Left renal pelvis (tissue), 4 donors: ENCODE data around the gene CLCN2. TPM values are rescaled to one million over a fixed set of nuclear protein-coding genes. Genes with fewer than 3 reads are reported as not detected.

Experiments used
- DNase-seq, 4 donors: peaks; one replicate each; pipeline ENCODE4 v3.0.0-alpha.2; 2013; ENCODE audit warnings: low read depth in 4 of 4, low spot score in 3 of 4
- polyA plus RNA-seq, 4 donors: library from polyadenylated mRNA; unstranded; fragments of 120-200 nt; gene quantifications; one replicate each; pipeline ENCODE4 v1.2.1, GENCODE V29; 2013; ENCODE audit not compliant: insufficient read length in 4 of 4

The CLCN2 gene
- polyA plus RNA-seq, 4 donors: 7.9 to 15.4 (median 9.6) TPM

DNA sequence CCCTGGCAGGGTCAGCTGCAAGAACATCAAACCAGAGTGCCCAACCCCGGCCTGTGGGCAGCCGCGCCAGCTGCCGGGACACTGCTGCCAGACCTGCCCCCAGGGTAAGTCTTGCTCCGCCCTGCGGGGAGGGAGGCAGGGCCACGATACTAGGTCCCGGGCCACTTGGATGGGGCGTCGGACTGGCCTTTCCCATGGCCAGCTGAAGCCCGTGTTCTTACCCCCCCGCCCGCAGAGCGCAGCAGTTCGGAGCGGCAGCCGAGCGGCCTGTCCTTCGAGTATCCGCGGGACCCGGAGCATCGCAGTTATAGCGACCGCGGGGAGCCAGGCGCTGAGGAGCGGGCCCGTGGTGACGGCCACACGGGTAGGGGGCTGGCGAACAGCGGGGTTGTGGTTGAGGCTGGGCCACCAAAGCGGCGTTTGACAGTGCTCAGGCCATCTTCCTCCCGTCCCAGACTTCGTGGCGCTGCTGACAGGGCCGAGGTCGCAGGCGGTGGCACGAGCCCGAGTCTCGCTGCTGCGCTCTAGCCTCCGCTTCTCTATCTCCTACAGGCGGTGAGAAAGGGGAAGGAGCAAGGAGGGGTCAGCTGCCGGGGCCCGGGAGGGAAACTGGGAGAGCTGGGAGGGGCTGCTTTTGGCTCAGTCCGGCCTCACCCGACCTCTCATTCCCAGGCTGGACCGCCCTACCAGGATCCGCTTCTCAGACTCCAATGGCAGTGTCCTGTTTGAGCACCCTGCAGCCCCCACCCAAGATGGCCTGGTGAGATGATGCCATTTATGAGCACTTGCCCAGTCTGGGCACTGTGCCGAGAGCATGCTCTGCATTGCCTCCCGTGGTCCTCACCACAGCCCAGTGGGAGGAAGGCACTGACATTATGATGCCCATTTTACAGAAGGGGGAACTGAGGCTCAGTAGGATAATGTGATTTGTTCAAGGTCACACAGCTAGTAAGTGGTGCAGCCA is 20.1 kb upstream of the CLCN2 start:
- DNase-seq: no peak

DNA sequence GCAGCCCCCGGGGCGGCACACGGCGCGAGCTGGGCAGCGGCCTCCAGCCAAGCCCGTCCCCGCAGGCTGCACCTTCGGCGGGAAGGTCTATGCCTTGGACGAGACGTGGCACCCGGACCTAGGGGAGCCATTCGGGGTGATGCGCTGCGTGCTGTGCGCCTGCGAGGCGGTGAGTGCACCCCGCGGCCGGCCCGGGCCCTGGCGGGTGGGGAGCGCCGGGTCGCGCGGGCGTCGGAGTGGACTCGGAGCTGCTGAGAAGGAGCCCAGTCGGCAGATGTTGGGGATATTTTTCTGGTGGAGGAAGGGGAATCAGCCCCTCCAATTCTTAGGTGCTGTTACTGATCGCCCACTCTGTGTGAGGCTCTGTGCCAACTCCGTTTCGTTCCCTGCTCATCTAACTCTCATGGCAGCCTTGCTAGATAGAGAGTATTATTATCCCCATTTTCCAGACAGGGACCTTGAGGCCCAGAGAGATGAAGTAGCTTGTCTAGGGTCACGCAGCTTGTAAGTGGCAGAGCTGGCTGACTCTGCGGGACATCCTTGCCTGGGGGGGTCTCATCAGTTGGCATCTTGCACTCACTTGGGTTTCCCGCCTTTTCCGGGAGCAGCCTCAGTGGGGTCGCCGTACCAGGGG is 19.3 kb upstream of the CLCN2 start:
- no peak for DNase-seq

DNA sequence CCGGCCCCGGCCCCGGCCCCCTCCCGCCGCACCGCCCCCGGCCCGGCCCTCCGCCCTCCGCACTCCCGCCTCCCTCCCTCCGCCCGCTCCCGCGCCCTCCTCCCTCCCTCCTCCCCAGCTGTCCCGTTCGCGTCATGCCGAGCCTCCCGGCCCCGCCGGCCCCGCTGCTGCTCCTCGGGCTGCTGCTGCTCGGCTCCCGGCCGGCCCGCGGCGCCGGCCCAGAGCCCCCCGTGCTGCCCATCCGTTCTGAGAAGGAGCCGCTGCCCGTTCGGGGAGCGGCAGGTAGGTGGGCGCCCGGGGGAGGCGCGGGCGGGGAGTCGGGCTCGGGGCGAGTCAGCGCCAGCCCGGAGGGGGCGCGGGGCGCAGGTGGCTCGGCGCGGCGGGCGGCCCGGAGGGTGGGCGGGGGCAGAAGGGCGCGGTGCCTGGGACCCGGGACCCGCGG is 18.8 kb upstream of the CLCN2 start:
- no peak for DNase-seq

DNA sequence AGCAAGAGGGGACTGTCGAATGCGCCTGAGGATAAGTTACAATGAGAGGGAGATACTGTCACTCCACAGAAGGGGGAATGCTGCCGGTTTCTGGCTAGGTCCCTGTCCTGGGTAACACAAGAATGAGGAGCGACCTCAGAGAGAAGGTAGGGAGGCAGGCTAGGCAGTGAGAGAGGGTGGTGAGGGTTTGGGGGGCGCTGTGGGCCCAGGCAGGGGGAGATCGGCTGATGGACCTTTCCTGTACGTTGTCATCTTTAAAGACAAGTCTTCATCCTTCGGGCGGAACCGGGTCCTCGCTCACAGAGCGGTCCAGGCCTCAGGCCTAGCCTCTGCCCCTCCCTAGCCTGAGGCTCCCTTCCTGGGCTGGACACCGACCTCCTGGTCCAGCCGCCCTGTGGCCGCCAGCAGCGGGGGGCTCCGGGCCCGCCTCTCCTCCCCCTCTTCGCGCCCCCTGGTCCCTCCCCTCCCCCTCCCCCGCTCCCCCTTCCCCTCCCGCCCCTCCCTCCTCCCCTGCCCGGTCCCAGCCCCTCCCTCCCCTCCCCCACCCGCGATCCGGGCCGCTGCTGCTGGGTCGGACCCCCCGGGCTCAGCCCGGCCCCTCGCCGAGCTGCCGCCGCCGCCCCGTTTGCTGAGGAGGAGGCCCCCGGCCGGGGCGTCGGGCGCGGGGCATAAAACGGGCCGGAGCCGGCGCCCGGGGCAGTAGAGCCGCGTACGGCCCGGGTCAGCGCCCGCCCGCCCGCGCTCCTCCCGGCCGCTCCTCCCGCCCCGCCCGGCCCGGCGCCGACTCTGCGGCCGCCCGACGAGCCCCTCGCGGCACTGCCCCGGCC is 18.2 kb upstream of the CLCN2 start, which contains the start of gene CHRD:
CHRD (plus strand) TSS at position 697 of the 827 bp plus-strand sequence. CDS start 265 bp downstream, outside the sequence.
- DNase-seq: no peak

DNA sequence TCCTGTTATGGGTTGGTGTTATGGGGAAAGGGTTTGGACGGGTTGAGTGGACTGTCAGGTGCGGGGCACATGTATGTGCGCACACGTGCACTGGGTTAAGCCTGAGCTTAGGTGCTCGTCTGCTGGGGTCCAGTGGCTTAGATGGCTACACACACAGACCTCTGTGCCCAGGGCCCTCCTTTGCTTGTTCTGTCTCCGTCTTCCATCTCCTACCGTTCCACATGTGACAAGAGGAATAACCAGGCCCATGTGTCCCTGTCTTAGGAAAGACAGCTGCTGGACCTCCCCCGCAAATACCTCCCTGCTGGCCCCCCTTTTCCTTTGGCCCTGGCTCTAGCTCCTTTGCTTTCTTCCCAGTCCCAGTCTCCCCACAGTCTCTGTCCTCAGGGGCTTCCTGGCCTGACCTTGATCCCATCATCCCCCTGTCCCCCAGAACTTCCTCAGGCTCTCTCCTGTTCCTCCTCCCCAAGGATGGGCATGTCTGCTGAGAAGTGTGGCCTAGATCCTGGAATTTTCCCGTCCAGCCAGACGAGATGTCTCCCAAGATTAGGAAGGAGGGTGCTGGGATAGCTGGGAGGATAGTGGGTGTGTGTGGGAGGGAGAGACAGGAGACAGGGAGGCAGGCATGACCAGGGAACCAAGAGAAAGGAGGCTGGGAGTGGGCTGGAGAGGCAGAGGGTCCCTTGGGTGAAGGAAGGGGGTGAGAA is 17.4 kb upstream of the CLCN2 start:
- DNase-seq: no peak

DNA sequence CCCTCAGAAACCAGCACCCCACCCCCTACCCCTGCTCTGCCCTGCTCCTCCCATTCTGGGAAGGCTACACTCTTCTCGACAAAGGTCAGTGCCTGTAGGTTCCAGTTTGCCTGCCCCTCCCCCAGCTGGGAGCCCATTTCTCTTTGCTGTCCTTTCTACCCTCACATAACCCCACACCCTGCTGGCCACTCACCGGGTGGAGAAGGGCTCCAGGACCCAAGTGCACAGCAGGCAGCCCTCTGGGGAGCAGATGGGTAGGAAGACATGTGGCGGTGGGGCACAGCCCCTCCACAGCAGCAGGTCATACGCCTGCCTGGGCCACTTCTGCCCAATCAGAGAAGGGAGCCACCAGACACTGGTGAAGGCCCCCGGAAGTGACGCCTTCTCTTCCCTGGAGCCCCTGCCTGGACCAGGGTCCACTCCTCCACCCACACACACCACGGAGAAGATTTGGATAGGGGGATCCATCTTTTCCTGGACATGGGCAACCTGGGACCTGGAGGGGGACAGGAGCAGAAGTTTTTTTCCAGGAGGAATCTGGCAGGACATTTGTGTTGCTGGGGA is 16.6 kb upstream of the CLCN2 start, which contains the start of gene THPO:
THPO (minus strand) TSS at position 326 of the 564 bp plus-strand sequence. CDS start 1,948 bp downstream, outside the sequence.
- DNase-seq: no peak

DNA sequence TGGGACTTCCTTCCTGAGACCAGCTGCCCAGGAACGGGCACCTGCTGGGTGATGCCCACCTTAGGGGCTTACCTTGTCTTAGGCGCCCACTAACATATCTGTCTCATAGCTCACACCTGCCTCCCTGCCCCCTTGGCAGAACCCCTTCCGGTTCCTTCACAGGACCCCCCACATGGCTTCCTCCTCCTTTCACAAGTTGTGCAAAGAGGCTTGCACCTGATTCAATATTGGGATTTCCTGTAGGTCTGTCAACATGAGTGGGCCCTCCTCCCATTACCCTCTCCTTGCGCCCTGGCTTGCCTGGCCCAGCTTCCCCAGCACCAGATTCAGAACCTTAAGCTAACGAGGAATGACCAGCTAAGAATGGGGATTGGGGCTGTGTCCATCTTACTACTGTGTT is 16.0 kb upstream of the CLCN2 start:
- DNase-seq: no peak

DNA sequence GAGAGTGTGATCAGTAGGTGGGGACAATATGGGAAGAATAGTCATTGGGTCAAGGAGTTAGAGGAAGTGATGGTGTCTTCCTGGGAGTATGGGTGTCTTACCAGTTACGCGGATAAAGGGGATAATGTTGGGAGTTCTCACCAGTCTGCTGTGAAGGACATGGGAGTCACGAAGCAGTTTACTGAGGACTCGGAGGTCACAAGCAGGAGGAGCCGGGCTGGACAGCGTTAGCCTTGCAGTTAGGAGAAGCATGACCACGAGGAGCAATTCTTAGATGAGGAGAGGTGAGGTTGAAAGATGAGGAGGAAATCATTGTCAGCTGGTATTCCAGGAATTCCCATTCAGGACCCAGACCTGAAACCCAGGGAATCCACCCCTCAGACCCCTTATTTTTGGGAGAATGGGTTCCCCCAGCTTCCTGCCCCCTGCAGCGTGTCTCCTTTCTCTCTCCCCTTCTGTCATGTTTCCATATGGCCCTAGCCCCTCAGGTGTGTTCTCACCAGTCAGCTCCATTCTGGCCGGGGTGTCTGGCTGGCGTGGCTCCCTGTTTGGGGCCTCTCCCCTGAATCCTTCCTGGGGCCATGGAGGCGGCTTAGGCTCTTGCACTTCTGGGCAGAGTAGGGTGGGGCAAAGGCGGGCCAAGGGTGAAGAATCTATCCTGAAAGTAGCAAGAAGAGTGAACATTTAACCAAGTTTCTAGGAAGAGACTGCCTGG is 14.5 kb upstream of the CLCN2 start:
- no peak for DNase-seq

DNA sequence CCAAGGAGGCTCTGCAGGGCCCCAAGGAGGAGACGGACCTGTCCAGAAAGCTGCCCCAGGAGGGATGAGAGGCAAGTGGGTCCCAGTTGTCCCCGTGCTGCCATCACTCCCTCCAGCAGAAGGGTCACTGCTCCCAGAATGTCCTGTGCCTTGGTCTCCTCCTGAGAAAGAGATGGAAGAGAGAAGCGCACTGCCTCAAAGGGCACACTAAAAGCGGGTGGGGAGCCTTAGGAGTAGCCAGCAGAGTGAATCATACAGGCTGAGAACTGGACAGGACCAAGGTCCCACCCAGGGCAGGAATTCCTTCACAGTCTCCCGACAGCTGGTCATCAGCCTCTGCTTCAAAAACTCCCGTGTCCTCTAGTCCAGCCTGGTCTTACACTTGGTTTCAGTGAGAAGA is 12.0 kb upstream of the CLCN2 start:
- DNase-seq: no peak

DNA sequence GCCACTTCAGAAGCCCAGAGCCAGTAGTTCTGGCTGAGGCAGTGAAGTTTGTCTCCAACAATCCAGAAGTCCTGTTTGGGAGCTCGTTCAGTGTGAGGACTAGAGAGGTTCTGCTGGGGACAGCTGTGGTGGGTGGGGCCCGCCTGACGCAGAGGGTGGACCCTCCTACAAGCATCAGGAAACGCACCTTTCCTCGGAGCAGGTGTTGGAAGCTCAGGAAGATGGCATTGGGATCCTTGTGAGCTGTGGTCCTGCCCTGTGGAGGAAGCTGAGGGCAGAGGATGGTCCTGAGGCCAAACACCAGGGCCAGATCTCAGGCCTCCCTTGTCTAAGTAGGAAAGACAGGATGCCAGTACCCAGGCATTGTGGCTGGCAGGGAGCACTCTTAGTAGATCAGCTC is 11.5 kb upstream of the CLCN2 start:
- DNase-seq: no peak

DNA sequence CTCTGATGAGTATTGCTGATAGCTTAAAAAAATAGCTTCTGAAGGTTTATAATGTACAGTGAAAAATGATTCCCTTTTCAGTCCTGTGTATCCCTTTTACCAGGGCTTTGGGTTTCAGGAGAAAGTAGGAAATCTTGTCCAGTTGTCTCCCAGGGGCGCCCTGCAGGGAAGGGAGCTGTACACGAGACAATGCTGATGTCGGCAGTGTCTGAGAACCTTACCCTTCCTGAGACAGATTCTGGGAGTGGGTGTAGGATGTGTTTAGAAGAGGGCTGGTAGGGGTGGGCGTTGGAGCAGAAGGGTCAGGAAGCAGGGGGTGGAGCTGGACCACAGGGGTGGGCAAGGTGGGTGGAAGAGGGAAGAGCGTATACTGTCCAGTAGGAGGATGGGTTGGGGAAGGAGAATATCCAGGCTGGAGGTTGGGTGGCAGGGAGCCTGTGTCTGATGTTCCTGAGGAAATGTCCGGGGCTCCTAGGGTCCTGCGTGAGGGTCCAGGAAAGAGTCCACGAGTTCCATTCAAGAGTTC is 11.0 kb upstream of the CLCN2 start:
- no peak for DNase-seq

DNA sequence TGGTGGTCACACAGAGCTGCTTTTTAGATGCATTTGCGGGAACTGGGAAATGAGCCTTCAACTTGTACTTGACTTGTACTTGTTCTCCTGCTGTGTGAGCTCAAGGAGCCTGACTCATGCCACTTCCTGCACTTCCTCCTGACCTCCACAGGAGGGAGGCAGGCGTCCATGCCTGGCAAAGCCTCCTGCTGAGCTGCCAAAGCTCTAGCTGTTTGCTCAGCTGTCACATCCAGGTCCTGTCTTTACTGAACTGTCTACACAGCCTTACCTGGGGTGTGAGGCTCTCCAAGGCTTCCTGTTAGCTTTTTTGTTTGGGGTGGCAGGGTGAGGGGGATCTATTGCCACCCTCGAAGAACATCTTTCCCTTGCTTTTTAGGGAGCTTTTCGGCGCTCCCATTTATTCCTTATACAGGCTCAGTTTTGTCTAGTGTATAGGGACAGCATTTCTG is 10.2 kb upstream of the CLCN2 start:
- peak in 3 of 4 donors; percentile 61 to 66 (median 62) for DNase-seq

DNA sequence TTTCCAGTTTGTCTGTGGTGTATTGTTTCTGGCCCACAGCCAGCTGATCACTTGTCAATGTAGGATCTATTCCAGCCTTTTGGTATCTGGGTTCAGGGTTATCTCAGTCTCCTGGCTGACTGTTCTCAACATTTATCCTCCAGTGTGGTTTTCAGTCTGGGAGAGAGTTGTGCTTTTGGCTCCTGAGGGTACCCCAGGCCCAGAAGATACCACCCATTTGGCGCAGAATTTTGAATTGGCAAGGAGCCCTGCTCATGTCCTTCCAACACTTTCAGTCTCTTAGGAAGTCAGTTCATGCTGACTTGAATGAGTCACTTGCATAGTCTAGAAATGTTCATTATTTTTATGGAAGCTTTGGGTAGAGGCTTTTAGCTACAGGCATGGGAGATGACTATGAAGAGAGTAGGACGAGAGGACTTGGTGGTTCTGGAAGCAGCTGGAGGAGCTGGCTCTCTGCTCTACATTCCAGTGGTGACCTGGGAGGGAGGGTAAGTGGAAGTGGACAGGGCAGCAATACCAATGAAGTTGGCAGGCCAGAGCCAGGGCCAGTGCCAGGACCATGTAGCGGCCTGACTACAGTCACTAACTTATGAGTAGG is 7.3 kb upstream of the CLCN2 start:
- DNase-seq: no peak

DNA sequence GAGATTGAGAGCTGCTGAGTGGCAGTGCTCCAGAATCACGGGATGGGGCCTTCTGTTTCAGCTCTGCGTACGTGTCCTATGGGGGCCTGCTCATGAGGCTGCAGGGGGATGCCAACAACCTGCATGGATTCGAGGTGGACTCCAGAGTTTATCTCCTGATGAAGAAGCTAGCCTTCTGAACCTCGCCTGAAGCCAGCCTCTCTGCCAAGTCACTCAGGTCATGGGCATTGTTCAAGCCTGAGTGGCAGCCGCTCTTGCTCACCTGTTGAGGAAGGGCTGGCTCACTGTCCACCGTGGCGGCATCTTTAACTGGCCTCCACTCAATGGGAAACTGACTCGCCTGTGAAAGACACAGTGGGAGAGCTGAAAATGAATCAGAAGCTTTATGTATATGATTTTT is 6.7 kb upstream of the CLCN2 start:
- DNase-seq: no peak

DNA sequence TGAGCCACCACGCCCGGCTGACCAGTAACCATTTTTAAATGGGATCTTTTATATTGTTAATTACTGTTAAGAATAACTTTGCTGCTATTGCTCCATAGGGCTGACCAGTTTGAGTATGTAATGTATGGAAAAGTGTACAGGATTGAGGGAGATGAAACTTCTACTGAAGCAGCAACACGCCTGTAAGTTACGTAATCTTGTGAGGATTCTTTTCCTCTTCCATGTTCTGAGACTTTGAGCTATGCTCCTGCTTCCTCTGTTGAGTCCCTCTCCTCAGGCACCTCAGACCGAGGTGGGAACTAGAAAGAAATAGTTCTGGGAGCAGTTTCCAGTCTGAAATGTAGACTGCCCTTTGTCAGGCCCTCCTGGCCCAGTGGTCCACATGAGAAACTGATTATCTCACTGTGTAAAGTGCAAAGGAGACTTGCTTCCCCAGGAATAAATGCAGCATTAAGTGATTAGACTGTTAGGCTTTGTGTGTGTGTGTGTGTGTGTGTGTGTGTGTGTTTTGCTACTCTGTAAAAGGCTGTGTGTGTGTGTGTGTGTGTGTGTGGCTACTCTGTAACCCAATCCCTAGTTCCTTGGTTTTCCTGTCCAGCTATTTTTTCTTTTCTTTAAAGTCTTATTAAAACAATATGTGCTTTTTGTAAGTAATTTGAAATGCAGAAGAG is 5.3 kb upstream of the CLCN2 start:
- DNase-seq: no peak

DNA sequence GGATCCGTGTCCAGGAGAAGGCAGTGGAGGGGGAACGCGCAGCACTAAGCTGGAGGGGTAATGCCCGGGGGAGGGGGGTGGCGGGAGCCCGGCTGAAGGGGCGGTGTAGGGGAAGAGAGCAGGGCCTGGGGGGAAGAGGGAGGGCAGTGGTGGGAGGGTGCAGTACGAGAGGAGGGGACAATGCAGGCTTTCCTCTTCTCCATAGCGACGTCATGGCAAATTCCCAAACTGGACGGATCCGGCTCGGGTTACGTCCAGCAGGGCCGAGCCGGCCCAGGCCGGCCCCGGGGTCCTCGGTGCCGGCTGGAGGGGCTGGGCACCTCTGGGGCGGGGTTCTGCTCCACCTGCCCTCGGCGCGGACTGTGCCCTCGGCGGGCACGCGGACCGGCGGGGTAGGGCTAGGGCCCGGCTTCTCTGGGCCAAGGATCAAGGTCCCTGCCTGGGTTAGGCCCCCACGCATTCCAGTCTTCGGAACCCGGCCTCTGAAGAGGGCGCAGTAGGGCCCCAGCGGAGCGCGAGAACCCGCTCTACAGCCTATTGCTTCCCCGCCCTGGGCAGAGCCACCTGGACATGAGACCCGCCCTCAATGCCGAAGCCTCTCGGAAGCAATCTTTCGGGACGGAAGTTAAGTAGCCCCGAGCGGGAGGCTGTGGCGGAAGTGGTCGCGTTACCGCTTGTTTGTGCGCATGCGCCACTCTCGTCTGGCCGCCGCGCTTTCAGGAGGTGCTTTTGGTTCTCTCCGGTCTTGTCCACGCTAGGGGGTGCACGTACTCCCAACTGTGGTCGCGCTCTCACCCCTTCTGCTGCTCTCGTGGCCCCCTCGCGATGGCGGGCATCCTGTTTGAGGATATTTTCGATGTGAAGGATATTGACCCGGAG is 1.5 kb upstream of the CLCN2 start:
- DNase-seq: peak; percentile 91 to 97 (median 94)
